Erythroblast (primary cell): ENCODE measurements around the gene GPA33.

Experiments
- GATA1 ChIP-seq: IDR thresholded peaks from 2 replicates; pipeline ENCODE4 v1.6.1; 2011; ENCODE audit warnings: low read depth, mild to moderate bottlenecking, control low read depth, low read length, moderate library complexity
- POLR2A ChIP-seq: IDR thresholded peaks from 2 replicates; pipeline ENCODE4 v1.6.1; 2011; ENCODE audit warnings: mild to moderate bottlenecking, low read length

DNA sequence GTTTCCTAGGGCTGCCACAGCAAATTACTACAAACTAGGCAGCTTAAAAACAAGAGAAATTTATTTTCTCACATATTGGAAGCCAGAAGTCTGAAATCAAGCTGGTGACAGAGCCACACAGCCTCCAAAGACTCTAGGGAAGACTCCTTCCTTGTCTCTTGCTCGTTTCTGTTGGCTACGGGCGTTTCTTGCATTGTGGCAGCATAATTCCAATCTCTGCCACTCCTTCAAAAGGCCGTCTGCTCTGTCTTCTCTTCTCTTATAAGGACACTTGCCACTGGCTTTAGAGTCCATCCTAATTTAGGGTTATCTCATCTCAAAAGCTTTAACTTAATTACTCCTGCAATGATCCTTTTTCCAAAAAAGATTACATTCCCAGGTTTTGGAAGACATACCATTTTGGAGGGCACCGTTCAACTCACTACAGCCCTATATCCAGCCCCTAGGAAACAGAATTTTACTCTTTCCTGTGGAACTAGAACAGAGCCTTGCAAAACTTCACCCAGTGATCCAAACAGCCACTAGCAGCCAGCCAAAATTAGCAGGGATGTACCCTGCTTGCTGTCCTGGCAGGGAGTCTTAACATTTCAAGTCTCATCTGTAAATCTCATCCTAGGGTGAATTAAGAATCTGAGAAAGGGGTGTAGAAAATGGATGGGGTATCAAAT is 12.9 kb upstream of the GPA33 start:
- TF ChIP-seq POLR2A (no peak), GATA1 (no peak)
